Fibroblast of skin of right quadriceps (primary cell): ENCODE measurements around the gene RUSC2.
"Not testable (repeated sequence)": the region's sequence is repeated elsewhere in the genome, so short reads cannot be mapped to it uniquely, and the experiment has no call there.

Source experiments
- DNase-seq: peaks from one replicate; pipeline ENCODE4 v3.0.0-alpha.2; 2013

The RUSC2 gene

GRCh38 chr9:35526087-35526801 lies 36.3 kb downstream of the RUSC2 start:
- DNase-seq = peak; percentile 83

- no peak for DNase-seq
Measured at GRCh38 chr9:35529161-35529823, 39.4 kb downstream of the RUSC2 start.

- peak; percentile 69 for DNase-seq
Measured at GRCh38 chr9:35533398-35533797, 43.5 kb downstream of the RUSC2 start.

- not testable (repeated sequence) for DNase-seq
Measured at GRCh38 chr9:35534921-35535320, 45.0 kb downstream of the RUSC2 start.

GRCh38 chr9:35537913-35538312 lies 48.0 kb downstream of the RUSC2 start:
- DNase-seq = no peak

- peak; percentile 89 for DNase-seq
Measured at GRCh38 chr9:35538361-35539234, 48.7 kb downstream of the RUSC2 start.
